HepG2 (cell line): ENCODE results near the gene IRGQ. TPM values are rescaled to one million over a fixed set of nuclear protein-coding genes. Genes with fewer than 3 reads are reported as not detected.

Source experiments
- FOXM1 ChIP-seq: sonication (generic); formaldehyde crosslinking; IDR thresholded peaks from 2 replicates; pipeline ENCODE4 v1.5.0; 2020; ENCODE audit warnings: missing genetic modification reagents
- KAT8 ChIP-seq: IDR thresholded peaks from 2 replicates; pipeline ENCODE4 v1.6.1; 2016; ENCODE audit warnings: missing genetic modification reagents, missing compliant biosample characterization
- KDM3A ChIP-seq: IDR thresholded peaks from 2 replicates; pipeline ENCODE4 v1.6.1; 2018; ENCODE audit warnings: low read depth, missing compliant biosample characterization
- MED8 ChIP-seq: sonication (generic); formaldehyde crosslinking; IDR thresholded peaks from 2 replicates; pipeline ENCODE4 v1.8.1; 2023; ENCODE audit warnings: mild to moderate bottlenecking, missing genetic modification reagents; ENCODE audit not compliant: insufficient replicate concordance
- PATZ1 ChIP-seq: sonication (generic); formaldehyde crosslinking; IDR thresholded peaks from 2 replicates; pipeline ENCODE4 v1.4.0; 2020; ENCODE audit warnings: missing genetic modification reagents
- SIN3A ChIP-seq: IDR thresholded peaks from 2 replicates; pipeline ENCODE4 v1.6.1; 2011; ENCODE audit warnings: low read depth, mild to moderate bottlenecking, control low read depth, low read length, borderline replicate concordance
- TARDBP ChIP-seq: sonication (generic); formaldehyde crosslinking; IDR thresholded peaks from 2 replicates; pipeline ENCODE4 v1.8.0; 2022; ENCODE audit warnings: mild to moderate bottlenecking, missing genetic modification reagents
- THAP7 ChIP-seq: sonication (generic); formaldehyde crosslinking; IDR thresholded peaks from 2 replicates; pipeline ENCODE4 v1.8.1; 2023; ENCODE audit warnings: mild to moderate bottlenecking, missing genetic modification reagents
- ZBTB10 ChIP-seq: sonication (generic); formaldehyde crosslinking; IDR thresholded peaks from 2 replicates; pipeline ENCODE4 v1.4.0; 2020; ENCODE audit warnings: missing genetic modification reagents, borderline replicate concordance
- ZBTB3 ChIP-seq: sonication (generic); formaldehyde crosslinking; IDR thresholded peaks from 2 replicates; pipeline ENCODE4 v1.4.0; 2020; ENCODE audit warnings: low read depth, mild to moderate bottlenecking, moderate library complexity, missing genetic modification reagents, borderline replicate concordance
- ZGPAT ChIP-seq: IDR thresholded peaks from 2 replicates; pipeline ENCODE4 v1.6.1; 2016; ENCODE audit warnings: mild to moderate bottlenecking
- ZMYM3 ChIP-seq: sonication (generic); formaldehyde crosslinking; IDR thresholded peaks from 2 replicates; pipeline ENCODE4 v1.5.1; 2020; ENCODE audit warnings: mild to moderate bottlenecking, missing genetic modification reagents
- ZNF143 ChIP-seq: sonication (generic); formaldehyde crosslinking; IDR thresholded peaks from 2 replicates; pipeline ENCODE4 v1.4.0; 2020; ENCODE audit warnings: missing genetic modification reagents
- ZNF180 ChIP-seq: sonication (generic); formaldehyde crosslinking; IDR thresholded peaks from 2 replicates; pipeline ENCODE4 v1.4.0; 2020; ENCODE audit warnings: low read depth, missing genetic modification reagents, borderline replicate concordance
- ZNF232 ChIP-seq: sonication (generic); formaldehyde crosslinking; IDR thresholded peaks from 2 replicates; pipeline ENCODE4 v1.4.0; 2020; ENCODE audit warnings: missing genetic modification reagents, borderline replicate concordance
- ZNF367 ChIP-seq: sonication (generic); formaldehyde crosslinking; IDR thresholded peaks from 2 replicates; pipeline ENCODE4 v1.4.0; 2020; ENCODE audit warnings: missing genetic modification reagents, borderline replicate concordance
- ZNF543 ChIP-seq: sonication (generic); formaldehyde crosslinking; IDR thresholded peaks from 2 replicates; pipeline ENCODE4 v1.4.0; 2020; ENCODE audit warnings: mild to moderate bottlenecking, missing genetic modification reagents
- polyA plus RNA-seq, 8 experiments: library from polyadenylated mRNA; depleted of rRNA in 3 of 8; stranded (reverse) in 7 of 8; unstranded in 1 of 8; fragments of >200 nt; fragmentation: Illumina TruSeq in 4 of 8; extraction: Trizol in 4 of 8; gene quantifications; 2 replicates each; pipeline versions ENCODE4 v1.2.1 to v1.2.3, GENCODE V29; 2011 to 2016; ENCODE audit warnings: low read depth in 4 of 8, missing spikeins in 1 of 8, mixed read lengths in 1 of 8; ENCODE audit not compliant: insufficient read depth in 1 of 8
- total RNA-seq, 5 experiments: library from RNA; depleted of rRNA; stranded (reverse); fragments of >200 nt; fragmentation: Illumina TruSeq; extraction: Trizol; gene quantifications; 2 replicates each; pipeline ENCODE4 v1.2.3, GENCODE V29; 2016; ENCODE audit warnings: low read depth in 1 of 5
- TF ChIP-seq, protein P1 (sequence below): sonication (generic); formaldehyde crosslinking; IDR thresholded peaks from 2 replicates; pipeline ENCODE4 v1.5.1; 2020; ENCODE audit warnings: mild to moderate bottlenecking, missing genetic modification reagents

Gene IRGQ
- total and polyA plus RNA-seq, 2 of the 13 experiments (the other 11 are each of a cell fraction or from before 2014, with no cell fraction given): 11.6 to 12.4 TPM

DNA sequence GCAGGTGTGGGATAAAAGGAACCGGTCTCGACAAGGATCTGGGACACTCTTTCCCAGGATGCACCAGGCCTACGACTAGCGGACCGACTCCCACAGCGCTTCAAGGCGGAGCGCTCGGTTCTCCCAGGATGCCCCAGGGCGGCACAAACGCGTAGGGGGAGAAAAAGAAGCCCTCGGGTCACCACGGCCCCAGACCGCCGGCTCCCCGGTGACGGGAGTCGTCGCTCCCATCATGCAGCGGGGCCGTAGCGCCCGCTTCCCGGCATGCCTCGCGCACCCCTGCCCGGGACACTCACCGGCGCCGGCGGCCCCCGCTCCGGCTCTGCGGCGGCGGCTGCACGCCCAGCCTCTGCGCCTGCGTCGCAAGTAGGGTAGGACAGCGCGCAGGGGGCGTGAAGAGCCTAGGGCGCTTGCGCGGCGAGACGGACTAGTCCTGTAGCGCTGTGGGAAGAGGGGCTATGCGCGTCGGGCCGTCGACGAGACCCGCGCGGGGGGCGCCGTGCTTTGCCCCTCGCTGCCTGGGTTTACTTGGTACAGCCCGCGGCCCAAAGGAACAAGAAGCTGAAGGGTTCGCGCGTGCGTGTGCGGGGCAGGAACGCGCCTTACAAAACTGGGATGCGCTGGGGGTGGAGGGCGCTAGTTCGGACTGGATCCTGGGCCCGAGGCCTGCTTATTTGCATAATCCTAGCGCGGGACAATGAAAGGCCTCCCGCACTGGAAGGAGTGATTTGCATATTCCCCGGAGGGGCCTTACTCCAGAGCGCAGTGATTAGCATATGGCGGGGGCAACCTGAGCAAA lies 23.5 kb upstream of the IRGQ start, which contains the start of gene ZNF428 (continued):
- TF ChIP-seq KDM3A (CRISPR knock-in tag): 0 out of 2 replicates have a peak, but pooled peaks have one; percentile 62
- TF ChIP-seq, protein P1, sequence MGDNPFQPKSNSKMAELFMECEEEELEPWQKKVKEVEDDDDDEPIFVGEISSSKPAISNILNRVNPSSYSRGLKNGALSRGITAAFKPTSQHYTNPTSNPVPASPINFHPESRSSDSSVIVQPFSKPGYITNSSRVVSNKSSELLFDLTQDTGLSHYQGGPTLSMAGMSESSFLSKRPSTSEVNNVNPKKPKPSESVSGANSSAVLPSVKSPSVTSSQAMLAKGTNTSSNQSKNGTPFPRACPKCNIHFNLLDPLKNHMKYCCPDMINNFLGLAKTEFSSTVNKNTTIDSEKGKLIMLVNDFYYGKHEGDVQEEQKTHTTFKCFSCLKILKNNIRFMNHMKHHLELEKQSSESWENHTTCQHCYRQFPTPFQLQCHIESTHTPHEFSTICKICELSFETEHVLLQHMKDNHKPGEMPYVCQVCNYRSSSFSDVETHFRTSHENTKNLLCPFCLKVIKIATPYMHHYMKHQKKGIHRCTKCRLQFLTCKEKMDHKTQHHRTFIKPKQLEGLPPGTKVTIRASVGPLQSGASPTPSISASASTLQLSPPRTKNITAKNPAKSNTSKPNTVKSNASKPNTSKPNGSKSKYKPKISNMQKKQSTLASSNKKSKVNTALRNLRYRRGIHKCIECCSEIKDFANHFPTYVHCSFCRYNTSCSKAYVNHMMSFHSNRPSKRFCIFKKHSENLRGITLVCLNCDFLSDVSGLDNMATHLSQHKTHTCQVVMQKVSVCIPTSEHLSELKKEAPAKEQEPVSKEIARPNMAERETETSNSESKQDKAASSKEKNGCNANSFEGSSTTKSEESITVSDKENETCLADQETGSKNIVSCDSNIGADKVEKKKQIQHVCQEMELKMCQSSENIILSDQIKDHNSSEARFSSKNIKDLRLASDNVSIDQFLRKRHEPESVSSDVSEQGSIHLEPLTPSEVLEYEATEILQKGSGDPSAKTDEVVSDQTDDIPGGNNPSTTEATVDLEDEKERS: peak; percentile 90
- no peak; the same call in 1 of the 2 replicates for TF ChIP-seq ZNF232 (CRISPR knock-in tag)
- peak; percentile 68; the same call in 1 of the 2 replicates for TF ChIP-seq ZNF543 (CRISPR knock-in tag)
- TF ChIP-seq ZBTB3: peak; percentile 92
- 0 out of 2 replicates have a peak, but pooled peaks have one; percentile 37 for TF ChIP-seq ZNF180 (CRISPR knock-in tag)
- TF ChIP-seq FOXM1 (CRISPR knock-in tag): 0 out of 2 replicates have a peak, but pooled peaks have one; percentile 22
- TF ChIP-seq MED8 (CRISPR knock-in tag): peak; percentile 76
- TF ChIP-seq PATZ1 (CRISPR knock-in tag): peak; percentile 14
- peak; percentile 83 for TF ChIP-seq ZGPAT (CRISPR knock-in tag)
- TF ChIP-seq THAP7: no peak
- peak; percentile 56 for TF ChIP-seq KAT8
- TF ChIP-seq ZBTB10: peak; percentile 62; the same call in 1 of the 2 replicates
- TF ChIP-seq ZMYM3 (CRISPR knock-in tag): no peak; the same call in 1 of the 2 replicates
- peak; percentile 89 for TF ChIP-seq ZNF143 (CRISPR knock-in tag)
- TF ChIP-seq ZNF367 (CRISPR knock-in tag): no peak; the same call in 1 of the 2 replicates
- TF ChIP-seq TARDBP (CRISPR knock-in tag): peak; percentile 81
- TF ChIP-seq SIN3A: peak; percentile 35; the same call in 1 of the 2 replicates
